Activated T-cell treated with anti-CD3 and anti-CD28 coated beads, Interleukin-2, amount 50 U/mL, for 48 hours (primary cell): ENCODE measurements around the gene PAPSS2.
A peak's percentile ranks its signal among the peaks of the same experiment; 100 is the strongest.

Experiments
- DNase-seq, 2 experiments: peaks; one replicate each; pipeline ENCODE4 v3.0.0-alpha.2; 2020

PAPSS2 gene

GRCh38 chr10:87753995-87754866 is 94.6 kb downstream of the PAPSS2 start:
- no peak for DNase-seq

GRCh38 chr10:87757685-87758084 is 98.0 kb downstream of the PAPSS2 start:
- DNase-seq = no peak

- no peak for DNase-seq
These were observed 99.9 kb downstream of the PAPSS2 start for GRCh38 chr10:87759551-87759950.

- no peak for DNase-seq
These were observed 100.7 kb downstream of the PAPSS2 start for GRCh38 chr10:87760195-87760905.

- DNase-seq = no peak
These were observed 101.5 kb downstream of the PAPSS2 start for GRCh38 chr10:87761153-87761552.

- DNase-seq = peak; percentile 52 to 66
These were observed 102.2 kb downstream of the PAPSS2 start for GRCh38 chr10:87761892-87762291.

GRCh38 chr10:87763086-87763861 is 103.6 kb downstream of the PAPSS2 start:
- peak in 1 of 2 experiments; percentile 33 for DNase-seq

- no peak for DNase-seq
These were observed 104.6 kb downstream of the PAPSS2 start for GRCh38 chr10:87764072-87764934.

GRCh38 chr10:87765666-87766376 is 106.1 kb downstream of the PAPSS2 start:
- no peak for DNase-seq

GRCh38 chr10:87767253-87767652 is 107.6 kb downstream of the PAPSS2 start:
- DNase-seq = no peak

- no peak for DNase-seq
These were observed 112.3 kb downstream of the PAPSS2 start for GRCh38 chr10:87771871-87772500.

GRCh38 chr10:87775766-87776165 is 116.1 kb downstream of the PAPSS2 start:
- no peak for DNase-seq

GRCh38 chr10:87776328-87776727 is 116.7 kb downstream of the PAPSS2 start:
- DNase-seq = no peak

- no peak for DNase-seq
These were observed 121.9 kb downstream of the PAPSS2 start for GRCh38 chr10:87781545-87781944.

GRCh38 chr10:87782721-87783120 is 123.0 kb downstream of the PAPSS2 start:
- no peak for DNase-seq

- DNase-seq = no peak
These were observed 126.7 kb downstream of the PAPSS2 start for GRCh38 chr10:87786421-87786820.

GRCh38 chr10:87790185-87790584 is 130.5 kb downstream of the PAPSS2 start:
- no peak for DNase-seq

GRCh38 chr10:87794285-87794684 is 134.6 kb downstream of the PAPSS2 start:
- no peak for DNase-seq
